HPDE6-E6E7 (cell line): ENCODE results near the gene TCF12.
"Not testable (repeated sequence)": the region's sequence is repeated elsewhere in the genome, so short reads cannot be mapped to it uniquely, and the experiment has no call there.

ENCODE experiments used
- DNase-seq: peaks from one replicate; pipeline ENCODE4 v3.0.0; 2011; ENCODE audit warnings: missing footprints; ENCODE audit errors: extremely low spot score

TCF12 gene

GRCh38 chr15:56916825-56917477 is 1.5 kb upstream of the TCF12 start:
- DNase-seq = no peak

GRCh38 chr15:56917652-56918045 is 795 bp upstream of the TCF12 start:
- no peak for DNase-seq

GRCh38 chr15:56919031-56919608 is 676 bp downstream of the TCF12 start:
- DNase-seq = peak; percentile 47

GRCh38 chr15:56919609-56920366 is 1.3 kb downstream of the TCF12 start:
- peak; percentile 2 for DNase-seq

- DNase-seq = no peak
Observed at GRCh38 chr15:56920367-56920627, 1.9 kb downstream of the TCF12 start.

- no peak for DNase-seq
Observed at GRCh38 chr15:56923174-56923591, 4.7 kb downstream of the TCF12 start.

GRCh38 chr15:56927816-56928215 is 9.4 kb downstream of the TCF12 start:
- DNase-seq = no peak

- no peak for DNase-seq
Observed at GRCh38 chr15:56929399-56929798, 11.0 kb downstream of the TCF12 start.

GRCh38 chr15:56929933-56930332 is 11.5 kb downstream of the TCF12 start:
- no peak for DNase-seq

- DNase-seq = no peak
Observed at GRCh38 chr15:56930669-56931313, 12.3 kb downstream of the TCF12 start.

- DNase-seq = no peak
Observed at GRCh38 chr15:56931639-56932508, 13.4 kb downstream of the TCF12 start.

GRCh38 chr15:56932509-56932868 is 14.0 kb downstream of the TCF12 start:
- not testable (repeated sequence) for DNase-seq

- no peak for DNase-seq
Observed at GRCh38 chr15:56933410-56933809, 15.0 kb downstream of the TCF12 start.

- DNase-seq = no peak
Observed at GRCh38 chr15:56933811-56934210, 15.4 kb downstream of the TCF12 start.

- peak; percentile 26 for DNase-seq
Observed at GRCh38 chr15:56934269-56934668, 15.8 kb downstream of the TCF12 start.

- DNase-seq = no peak
Observed at GRCh38 chr15:56936929-56937328, 18.5 kb downstream of the TCF12 start.

GRCh38 chr15:56939257-56939656 is 20.8 kb downstream of the TCF12 start:
- no peak for DNase-seq

- no peak for DNase-seq
Observed at GRCh38 chr15:56940388-56940787, 21.9 kb downstream of the TCF12 start.

- no peak for DNase-seq
Observed at GRCh38 chr15:56942118-56942517, 23.7 kb downstream of the TCF12 start.

- DNase-seq = no peak
Observed at GRCh38 chr15:56943403-56943802, 25.0 kb downstream of the TCF12 start.

GRCh38 chr15:56944485-56944884 is 26.0 kb downstream of the TCF12 start:
- DNase-seq = no peak

GRCh38 chr15:56946150-56946549 is 27.7 kb downstream of the TCF12 start:
- no peak for DNase-seq
